ENCODE data around the gene TMEM235. TPM values are rescaled to one million over a fixed set of nuclear protein-coding genes. Genes with fewer than 3 reads are reported as not detected.
A peak's percentile ranks its signal among the peaks of the same experiment; 100 is the strongest.

Gene TMEM235
- not detected for total RNA-seq

GRCh38 chr17:78230996-78231935 is at the start of gene TMEM235:
Gene TMEM235, plus strand, starts transcription at chr17:78231631. Its CDS starts 393 bp downstream, at chr17:78232024.
- no peak for DNase-seq (ENCODE audit: low spot score)

DNA sequence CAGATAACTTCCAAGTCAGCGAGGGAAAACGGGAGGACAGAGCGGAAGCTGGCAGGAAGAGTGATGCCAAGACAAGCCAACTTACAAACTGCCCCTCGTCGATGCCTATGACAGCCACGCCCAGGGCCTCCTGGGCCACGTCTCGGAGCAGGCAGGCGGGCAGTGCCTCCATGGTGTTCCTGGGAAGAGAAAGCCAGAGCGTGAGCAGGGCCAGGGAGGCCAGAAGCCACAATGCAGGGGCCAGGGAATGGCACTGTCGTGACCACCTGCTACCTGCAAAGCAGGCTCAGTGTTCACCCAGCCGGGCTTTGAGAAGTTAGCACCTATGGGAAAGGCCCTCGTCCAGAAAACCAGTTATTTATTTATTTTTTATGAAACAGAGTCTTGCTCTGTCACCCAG is 48.9 kb upstream of the TMEM235 start:
- DNase-seq (ENCODE audit: low spot score) = no peak

DNA sequence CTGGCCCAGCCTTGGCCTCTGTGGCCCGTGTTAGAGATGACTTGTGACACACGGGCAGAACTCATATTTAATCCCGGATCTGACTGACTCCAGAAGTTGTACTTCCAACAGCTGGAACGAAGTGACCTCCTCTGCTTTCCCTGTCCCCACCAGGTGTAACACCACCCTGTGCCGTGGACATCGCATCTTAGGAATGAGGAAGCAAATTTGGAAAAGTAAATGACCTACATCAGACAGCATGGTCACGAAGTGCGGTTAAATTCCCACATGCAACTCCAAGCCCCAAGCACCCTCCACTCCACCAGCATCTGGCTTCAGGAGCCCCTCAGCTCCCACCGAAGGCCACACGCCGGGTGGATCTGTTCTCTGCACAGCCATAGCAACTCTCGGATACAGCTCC is 47.5 kb upstream of the TMEM235 start:
- DNase-seq (ENCODE audit: low spot score) = no peak

DNA sequence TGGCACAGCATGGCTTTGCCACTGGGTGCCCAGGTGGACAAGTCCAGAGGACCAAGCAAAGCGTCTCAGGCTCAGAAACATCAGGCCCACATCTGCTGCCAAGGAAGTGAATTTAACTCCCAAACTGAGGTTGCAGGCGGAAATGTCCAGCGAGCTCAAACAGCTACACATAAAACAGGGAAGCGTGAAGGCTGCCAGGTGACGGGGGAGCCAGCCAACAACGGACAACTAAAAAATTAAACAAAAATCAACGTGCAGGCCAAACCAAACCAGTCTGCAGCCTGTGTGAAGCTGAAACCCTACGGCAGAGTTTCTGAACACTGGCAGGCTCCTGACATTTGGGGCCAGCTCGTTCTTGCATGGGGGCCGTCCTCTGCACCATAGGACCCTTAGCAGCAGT is 47.1 kb upstream of the TMEM235 start:
- no peak for DNase-seq (ENCODE audit: low spot score)

- DNase-seq (ENCODE audit: low spot score) = no peak
Measured at GRCh38 chr17:78184868-78185267, 46.6 kb upstream of the TMEM235 start.

DNA sequence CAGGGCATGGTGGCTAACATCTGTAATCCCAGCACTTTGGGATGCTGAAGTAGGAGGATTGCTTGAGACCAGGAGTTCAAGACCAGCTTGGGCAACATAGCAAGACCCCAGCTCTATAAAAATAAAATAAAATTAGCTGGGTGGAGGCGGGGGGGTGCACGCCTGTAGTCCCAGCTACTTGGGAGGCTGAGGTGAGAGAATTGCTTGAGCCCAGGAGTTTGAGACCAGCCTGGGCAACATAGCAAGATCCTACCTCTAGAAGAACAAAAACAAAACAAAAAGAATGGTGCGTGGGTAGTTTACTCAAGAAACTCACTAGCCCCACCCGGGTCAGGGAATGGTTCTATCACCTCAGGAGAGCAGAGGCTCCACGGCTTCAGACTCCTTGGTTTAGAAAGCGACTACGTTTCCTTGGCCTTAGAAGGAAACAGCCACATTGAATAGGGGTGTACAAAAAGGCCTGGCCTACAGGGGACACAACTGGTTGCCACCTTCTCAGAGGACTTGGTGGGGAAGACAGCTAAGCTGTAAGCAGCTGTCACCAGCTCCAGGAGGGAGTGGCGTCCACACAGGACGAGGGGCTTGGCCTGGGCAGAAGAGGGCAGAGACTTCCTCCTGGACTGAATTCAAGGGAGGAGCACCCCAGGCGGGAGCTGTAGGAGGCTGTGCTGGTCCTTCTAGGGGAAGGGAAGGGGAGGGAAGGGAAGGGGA is 45.3 kb upstream of the TMEM235 start:
- DNase-seq (ENCODE audit: low spot score) = no peak

DNA sequence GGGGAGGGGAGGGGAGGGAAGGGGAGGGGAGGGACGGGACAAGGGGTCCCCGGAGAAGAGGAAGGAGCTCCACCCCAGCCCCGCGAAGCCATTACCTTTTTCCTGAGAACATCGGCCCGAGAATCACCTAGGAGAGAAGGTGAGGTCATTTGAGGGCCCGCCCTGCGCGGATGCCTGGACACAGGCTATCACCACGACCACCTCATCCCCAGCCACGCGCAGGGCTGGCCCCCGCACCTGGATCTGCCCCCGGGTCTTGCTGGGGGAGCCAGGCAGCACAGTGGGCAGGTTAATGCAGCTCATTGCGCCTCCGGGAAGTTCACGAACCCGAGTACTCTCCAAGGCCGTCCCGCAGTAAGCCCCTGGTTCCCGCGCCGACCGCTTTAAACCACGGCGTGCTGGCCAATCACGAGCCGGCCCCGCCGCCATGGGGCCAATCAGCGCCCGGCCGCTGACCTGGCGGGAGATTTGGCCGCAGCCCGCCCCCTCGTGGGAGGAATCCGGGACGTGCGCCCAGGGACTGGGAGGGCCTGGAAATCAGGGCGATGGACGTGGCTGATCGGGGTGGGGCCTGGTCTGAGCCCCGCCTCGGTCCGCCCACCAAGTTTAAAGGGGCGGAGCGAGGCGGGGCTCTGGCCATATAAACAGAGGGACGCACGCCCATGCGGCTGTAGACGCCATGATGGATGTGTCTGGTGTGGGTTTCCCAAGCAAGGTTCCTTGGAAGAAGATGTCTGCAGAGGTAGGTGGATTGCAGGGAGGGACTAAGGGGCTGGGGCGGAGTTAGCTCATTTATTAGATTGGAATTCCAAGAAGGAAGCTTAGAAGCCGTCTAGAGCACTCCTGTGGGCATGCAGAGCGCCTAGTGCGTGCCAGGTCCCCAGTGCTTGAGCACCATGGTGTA is 44.5 kb upstream of the TMEM235 start, which contains the start of the genes AFMID and TK1:
TSS of gene AFMID (plus strand) at position 671 of the 904 bp plus-strand sequence. CDS start at position 680, 9 bp downstream.
TSS of gene TK1 (minus strand) at position 361 of the 904 bp plus-strand sequence. CDS start at position 303, 58 bp downstream.
- peak; percentile 96 for DNase-seq (ENCODE audit: low spot score)

DNA sequence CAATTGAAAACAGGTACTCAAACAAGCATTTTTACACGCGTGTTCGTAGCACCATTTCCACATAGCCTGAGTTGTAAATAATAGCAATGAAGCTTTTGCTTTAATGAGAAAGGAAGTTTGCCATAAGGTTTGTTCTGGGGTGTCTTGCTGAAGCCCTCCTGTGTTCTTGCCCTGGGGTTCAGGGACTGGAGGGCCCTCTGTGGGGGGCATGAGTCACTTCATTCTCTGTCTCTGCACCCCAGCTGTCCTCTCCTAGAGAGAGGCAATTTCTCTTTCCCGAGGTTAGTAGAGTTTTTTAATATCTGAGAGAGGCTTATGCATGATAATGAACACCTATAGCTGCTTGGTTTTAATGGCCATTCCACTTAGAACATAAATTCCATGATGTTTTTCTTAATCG is 34.7 kb upstream of the TMEM235 start:
- no peak for DNase-seq (ENCODE audit: low spot score)

DNA sequence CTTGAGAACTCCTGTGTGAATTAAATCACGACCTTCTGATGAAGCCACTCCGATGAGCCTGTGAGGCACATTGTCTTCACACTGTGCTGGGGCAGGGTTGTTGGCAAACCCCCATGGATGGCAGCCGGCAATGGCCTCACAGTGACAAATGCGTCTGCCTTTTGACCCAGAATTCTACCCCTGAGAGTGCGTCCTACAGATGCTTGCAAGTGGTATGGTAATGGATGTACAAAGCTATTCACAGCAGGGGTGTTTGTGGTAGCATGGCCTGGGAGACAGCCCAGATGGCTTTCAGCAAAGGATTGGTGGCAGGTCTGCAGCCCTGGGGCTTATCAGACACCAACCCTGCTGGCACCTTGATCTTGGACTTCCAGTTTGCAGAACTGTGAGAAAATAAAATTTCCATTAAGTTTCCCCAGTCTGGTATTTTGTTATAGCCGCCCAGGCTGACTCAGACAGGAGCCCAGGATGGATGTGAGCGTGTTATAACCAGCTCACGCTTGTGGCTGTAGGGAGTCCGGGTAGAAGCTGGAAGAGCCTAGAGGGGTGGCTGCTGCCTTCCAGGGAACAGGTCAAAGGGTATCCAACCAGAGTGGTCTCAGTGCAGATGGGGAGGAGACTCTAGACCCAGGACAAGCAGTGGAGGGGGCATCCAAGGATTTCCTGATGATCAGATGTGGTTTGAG is 34.1 kb upstream of the TMEM235 start:
- DNase-seq (ENCODE audit: low spot score) = no peak

DNA sequence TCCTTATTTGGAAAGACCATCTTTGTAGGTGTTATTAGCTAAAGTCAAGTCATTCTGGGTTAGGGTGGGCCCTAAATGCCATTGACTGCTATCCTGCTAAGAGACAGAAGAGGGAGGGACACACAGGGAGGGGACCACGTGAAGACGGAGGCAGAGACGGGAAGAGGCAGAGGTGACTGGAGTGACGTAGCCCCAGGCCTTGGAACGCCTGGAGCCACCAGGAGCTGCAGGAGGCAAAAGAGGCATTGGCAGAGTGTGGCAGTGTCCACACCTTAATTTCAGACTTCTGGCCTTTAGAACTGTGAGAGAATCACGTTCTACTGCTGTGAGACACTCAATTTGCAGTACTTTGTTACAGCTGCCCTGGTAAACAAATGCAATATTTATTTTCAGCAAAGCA is 31.0 kb upstream of the TMEM235 start:
- no peak for DNase-seq (ENCODE audit: low spot score)

DNA sequence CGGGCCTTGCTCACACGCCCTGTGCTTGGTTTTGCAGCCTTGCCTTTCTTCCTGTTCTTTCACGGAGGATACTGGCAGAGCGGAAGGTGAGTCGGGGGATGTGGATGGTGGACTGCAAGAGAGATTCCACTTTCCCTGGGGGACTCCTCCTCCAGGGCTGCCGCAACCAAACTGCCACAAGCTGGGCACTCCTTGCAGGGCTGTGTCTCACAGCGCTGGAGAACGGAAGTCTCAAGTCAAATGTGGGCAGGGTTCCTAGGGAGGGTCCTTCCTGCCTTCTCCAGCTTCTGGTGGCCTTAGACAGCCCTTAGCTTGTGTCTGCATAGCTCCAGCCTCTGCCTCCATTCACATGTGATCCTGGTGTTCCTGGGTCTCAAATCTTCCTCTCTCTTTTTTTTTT is 28.8 kb upstream of the TMEM235 start:
- DNase-seq (ENCODE audit: low spot score) = no peak

DNA sequence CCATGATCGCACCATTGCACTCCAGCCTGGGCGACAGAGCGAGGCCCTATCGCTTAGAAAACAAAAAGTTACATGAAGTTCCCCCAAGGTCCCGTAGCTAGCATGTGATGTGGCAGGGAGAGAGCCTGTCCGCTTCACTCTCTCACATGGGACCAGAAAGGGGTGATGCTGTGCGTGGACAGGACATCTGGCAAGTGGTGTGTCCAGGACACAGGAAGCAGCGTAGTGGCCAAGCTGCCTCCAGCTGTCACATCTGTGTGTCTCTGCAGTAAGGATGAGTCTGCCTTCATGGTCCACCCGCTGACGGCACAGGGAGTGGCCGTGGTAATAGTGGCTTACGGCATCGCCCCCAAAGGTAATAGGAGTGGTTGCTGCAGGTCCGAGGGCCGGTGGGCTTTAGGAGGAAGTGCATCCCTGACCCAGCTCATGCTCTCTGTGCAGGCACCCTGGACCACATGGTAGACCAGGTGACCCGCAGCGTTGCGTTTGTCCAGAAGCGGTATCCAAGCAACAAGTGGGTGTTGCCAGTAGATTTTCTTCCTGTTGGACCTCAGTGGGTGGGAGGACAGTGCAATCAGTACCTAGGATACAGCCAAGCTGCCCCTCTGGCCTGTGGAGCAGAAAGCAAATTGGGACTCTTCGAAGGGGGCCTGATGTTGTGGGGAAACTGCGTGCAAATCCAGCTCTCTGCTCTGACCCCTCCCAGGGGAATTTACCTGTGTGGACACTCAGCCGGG is 26.9 kb upstream of the TMEM235 start:
- no peak for DNase-seq (ENCODE audit: low spot score)

GRCh38 chr17:78205124-78205775 is 26.2 kb upstream of the TMEM235 start:
- no peak for DNase-seq (ENCODE audit: low spot score)

- DNase-seq (ENCODE audit: low spot score) = no peak
Measured at GRCh38 chr17:78206298-78206697, 25.1 kb upstream of the TMEM235 start.

GRCh38 chr17:78208486-78208885 is 22.9 kb upstream of the TMEM235 start:
- DNase-seq (ENCODE audit: low spot score) = no peak

DNA sequence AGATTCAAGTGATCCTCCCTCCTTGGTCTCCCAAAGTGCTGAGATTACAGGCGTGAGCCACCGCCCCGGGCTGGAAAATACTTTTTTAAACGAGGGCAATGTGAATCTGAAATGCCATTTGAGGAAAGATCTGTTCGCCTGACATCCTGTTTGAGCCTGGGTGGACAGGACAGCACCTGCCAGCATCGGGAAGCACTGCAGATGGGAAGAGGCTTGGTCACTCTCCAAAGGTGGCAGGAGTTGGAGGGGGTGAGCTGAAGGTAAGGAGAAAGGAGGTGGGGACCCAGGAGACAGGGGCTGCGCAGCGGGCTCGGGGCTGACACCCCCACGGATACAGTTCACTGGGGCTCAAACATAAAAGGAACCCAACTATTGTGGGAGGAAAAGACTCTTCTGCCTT is 21.3 kb upstream of the TMEM235 start:
- no peak for DNase-seq (ENCODE audit: low spot score)

DNA sequence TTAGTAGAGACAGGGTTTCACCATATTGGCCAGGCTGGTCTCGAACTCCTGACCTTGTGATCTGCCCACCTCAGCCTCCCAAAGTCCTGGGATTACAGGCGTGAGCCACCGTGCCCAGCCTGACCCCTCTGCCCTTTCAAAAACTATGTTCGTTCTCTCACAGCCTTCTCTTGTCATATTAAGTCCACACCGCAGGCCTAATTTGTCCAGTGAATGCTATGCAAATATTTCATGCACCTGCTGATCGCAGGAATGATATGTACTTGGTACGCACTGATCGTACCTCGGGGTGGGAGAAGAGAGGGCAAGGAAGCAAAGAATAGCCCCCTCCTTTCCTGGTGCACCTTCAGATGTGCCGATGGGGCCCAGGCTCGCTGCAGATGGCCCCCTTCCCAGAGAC is 20.4 kb upstream of the TMEM235 start:
- no peak for DNase-seq (ENCODE audit: low spot score)

GRCh38 chr17:78214016-78214705 is 17.3 kb upstream of the TMEM235 start, which contains the start of gene BIRC5:
Gene BIRC5, plus strand, starts transcription at chr17:78214253. Its CDS starts 64 bp downstream, at chr17:78214317.
- DNase-seq (ENCODE audit: low spot score) = peak; percentile 89

GRCh38 chr17:78214706-78215061 is 16.7 kb upstream of the TMEM235 start:
- no peak for DNase-seq (ENCODE audit: low spot score)

Measured in mucosa of gallbladder (tissue), 1 donor.